22Rv1 (cell line): ENCODE data around the gene ENTR1.

Source experiments
- H3K27ac ChIP-seq: fragments of 450-650 bp; 2 replicates; pipeline ENCODE4 v1.5.1; 2017
- CTCF ChIP-seq: fragments of 450-650 bp; IDR thresholded peaks from 2 replicates; pipeline ENCODE4 v1.5.1; 2017; ENCODE audit warnings: mild to moderate bottlenecking
- ZFX ChIP-seq: fragments of 450-650 bp; IDR thresholded peaks from 2 replicates; pipeline ENCODE4 v1.6.1; 2017; ENCODE audit warnings: antibody characterized with exemption, borderline replicate concordance

Gene ENTR1

GRCh38 chr9:136365775-136366222, 44.6 kb downstream of the ENTR1 start:
- no peak for TF ChIP-seq CTCF
- no peak for TF ChIP-seq ZFX

DNA sequence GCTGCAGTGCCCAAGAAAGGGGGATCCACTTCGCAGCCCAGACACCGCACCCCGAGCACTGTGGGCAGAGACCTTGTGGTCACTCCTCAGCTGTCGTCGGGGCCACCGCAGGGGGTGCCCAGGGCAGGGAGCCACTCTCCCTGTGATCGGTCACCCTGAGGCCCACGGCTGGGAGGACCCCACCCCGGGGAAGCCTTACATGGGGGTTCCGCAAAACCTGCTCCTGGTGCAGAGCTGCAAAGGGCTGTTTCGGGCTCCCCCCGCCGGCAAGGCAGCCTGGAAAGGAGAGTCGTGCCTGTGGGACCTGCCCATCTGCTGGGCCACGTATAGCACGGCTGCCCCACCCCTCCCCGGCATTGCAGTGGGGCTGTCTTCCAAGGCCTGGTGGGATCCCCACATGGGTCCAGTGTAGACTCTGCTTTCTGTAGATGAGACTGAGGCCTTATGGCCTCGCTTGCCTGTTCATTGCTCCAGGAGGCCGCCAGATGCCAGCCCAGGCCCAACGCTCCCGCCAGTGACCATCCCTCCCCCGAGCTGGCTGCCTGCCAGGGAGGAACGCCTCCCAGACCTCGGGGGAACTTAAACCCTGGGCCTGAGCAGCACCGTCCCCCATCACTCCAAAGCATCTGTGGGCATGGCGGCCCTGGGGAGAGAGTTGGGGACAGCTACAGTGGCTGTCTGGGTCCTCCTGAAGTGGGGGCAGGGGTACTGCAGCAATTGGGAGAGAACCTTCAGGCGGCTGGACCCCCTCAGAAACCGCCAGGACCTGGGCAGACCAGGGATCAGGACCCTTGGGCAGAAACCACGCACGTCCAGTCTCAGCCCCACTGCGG, 45.3 kb downstream of the ENTR1 start:
- no peak for TF ChIP-seq CTCF
- no peak for TF ChIP-seq ZFX
- no peak overlapping the region for H3K27ac ChIP-seq

More at GRCh38 chr9:136365775-136366222, 44.6 kb downstream of the ENTR1 start:
- H3K27ac ChIP-seq: no peak overlapping the region

DNA sequence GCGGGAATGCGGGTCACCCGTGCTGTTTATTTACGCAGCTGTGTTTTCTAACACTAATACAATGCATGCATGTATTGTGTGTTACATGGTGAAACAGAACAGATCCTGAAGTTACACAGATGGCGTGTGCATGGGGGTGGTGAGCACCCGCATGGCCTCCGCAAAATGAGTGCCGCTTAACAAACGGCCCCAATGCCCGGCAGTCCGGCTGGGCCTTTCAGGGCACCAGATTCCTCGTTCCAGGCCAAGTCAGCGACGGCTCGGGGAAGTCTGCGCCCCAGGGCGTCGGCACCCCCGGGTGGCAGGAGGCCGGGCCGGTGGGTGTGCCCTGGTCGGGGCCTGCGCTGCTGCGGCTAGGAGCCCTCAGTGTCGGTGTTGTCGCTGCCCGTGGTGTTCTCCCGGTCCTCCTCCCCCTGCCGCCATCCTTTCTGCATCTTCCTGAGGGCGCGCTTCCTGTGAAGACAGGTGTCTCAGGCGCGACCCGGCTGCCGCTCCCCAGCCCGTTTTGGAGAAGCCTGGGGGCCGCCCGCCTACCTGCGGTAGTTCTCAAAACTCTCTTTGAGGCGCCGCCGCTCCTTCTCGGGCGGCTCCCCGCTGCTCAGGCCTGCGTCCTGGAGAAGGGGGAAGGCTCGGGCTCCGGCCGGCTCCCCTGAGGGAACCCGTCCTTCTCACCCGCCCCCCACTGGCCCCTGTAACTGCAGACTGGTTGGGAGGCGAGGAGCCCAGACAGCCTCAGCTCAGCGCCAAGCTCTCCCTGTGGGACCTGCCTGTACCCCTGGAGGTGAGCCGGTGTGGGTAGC, 46.3 kb downstream of the ENTR1 start:
- TF ChIP-seq CTCF (peak; percentile 69), ZFX (no peak)

DNA sequence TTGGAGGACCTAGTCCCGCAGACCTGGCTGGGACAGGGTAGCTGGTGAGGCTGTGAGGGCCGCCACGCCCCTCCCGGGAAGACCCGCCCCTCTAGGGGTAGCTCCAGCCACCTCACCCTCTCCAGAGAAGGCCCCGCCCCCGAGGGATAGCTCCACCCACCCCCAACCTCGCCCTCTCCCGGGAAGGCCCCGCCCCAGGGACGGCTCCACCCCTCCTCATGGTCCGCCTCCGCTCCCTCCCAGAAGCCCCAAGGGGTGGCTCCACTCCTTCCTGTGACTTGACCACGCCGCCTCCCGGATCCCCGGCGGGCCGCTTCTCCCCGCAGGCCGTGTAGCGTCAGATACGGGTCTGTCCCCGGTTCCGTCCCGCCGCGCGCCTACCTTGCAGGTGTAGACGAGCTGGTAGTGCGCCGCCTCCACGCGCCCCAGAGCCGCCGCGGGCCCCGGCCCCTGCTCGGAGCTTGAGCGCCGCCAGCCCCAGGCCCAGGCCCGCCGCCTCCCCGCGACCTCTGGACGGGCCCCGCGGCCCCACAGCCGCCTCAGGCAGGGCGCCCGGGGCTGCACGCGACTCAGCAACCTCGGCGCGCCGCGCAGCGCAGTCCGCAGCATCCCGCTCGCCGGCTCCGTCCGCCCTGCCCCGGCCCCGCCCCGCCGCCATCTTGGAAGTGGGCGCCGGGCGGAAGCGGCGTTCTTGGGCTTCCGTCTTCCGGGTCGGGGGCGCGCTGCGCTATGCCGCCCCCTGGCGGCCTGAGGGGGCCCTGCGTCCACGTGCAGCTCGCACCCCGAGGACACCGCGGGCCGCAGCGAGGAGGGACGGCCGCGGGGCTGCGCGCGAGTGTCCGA, 47.1 kb downstream of the ENTR1 start, which contains the start of gene DNLZ:
Gene DNLZ, minus strand, starts transcription at position 639 of the 843 bp plus-strand sequence. Its CDS starts 30 bp downstream, at position 609.
- TF ChIP-seq ZFX (no peak), CTCF (peak; percentile 99)
- peak within 1 kb of the TSS; percentile 94 for H3K27ac ChIP-seq

More for the DNA sequence above, 46.3 kb downstream of the ENTR1 start:
- H3K27ac ChIP-seq: peak overlapping the region; percentile 94

DNA sequence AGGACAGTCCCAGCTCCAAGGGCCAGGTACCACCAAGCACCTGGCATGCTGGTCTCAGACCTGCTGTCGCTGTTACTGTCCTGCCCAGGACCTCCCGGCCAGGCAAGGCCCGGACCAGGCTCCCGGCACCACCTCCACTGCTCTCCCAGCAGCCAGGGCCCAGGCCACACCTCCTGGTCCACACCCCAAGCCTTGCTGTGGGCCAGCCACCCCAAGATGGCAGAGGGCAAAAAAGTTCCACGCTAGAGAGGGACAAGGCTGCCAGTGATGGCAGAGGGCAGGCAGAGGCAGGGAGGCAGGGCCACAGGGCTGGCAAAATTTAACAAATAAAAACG, 48.0 kb downstream of the ENTR1 start:
- peak overlapping the region; percentile 94; the same call in 1 of the 2 replicates for H3K27ac ChIP-seq
- no peak for TF ChIP-seq CTCF
- no peak for TF ChIP-seq ZFX

DNA sequence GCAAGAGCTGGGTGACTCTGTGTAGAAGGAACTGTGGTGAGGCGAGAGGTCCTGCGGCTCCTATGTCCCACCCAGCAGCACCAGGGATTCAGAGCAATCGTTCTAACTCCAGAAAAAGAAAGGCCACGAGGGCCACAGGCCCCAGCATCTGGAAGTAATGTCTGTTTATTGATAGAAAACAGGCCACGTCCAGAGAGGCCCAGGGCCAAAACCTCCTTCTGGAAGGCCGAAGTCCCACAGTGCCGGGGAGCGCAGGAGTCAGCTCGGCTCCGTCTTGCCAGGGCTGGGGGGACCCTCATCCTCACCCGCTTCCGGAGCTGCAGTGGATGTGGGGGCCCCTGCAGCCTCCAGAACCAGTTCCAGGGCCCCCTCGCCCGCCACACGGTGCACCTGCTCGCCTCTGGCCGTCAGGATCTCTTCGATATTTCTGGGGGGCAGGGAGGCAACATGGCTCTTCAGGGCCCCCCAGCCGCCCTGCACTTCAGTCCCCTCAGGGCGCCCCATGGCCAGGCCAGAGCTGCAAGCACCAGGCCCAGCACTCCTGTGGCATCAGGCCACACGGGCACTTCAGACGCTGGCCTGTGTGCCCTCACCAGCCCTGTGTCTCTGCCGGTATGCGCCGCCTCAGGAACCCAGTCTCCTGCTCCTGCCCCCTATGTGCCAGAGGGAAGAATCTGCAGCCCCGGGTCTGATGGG, 48.5 kb downstream of the ENTR1 start:
- TF ChIP-seq ZFX (no peak), CTCF (no peak)
- no peak overlapping the region for H3K27ac ChIP-seq
